GM23338 (cell line): ENCODE results near the gene SYT14. TPM values are rescaled to one million over a fixed set of nuclear protein-coding genes. Genes with fewer than 3 reads are reported as not detected.

Experiments used
- ATAC-seq: fragments of 200-7000 bp; cut with Tn5 transposase; 3 replicates; pipeline ENCODE4 v1.9.1; 2020
- DNase-seq: peaks from one replicate; pipeline ENCODE4 v3.0.0-alpha.2; 2015; ENCODE audit warnings: low spot score
- H2AFZ ChIP-seq: fragments of 200-600 bp; sonication (generic); 2 replicates; pipeline ENCODE4 v1.8.0; 2016; ENCODE audit warnings: antibody characterized with exemption, mild to moderate bottlenecking, moderate library complexity
- H3F3A ChIP-seq: fragments of 200-600 bp; sonication (generic); replicated peaks from 2 replicates; pipeline ENCODE4 v1.8.0; 2017; ENCODE audit warnings: antibody characterized with exemption, mixed run types, low read depth
- H3K27ac ChIP-seq: fragments of 200-600 bp; sonication (generic); 2 replicates; pipeline ENCODE4 v1.6.1; 2016; ENCODE audit warnings: low read depth
- H3K27me3 ChIP-seq: fragments of 200-600 bp; sonication (generic); 2 replicates; pipeline ENCODE4 v1.8.0; 2016; ENCODE audit warnings: mild to moderate bottlenecking, mixed run types, moderate library complexity; ENCODE audit not compliant: insufficient read depth
- H3K36me3 ChIP-seq: fragments of 200-600 bp; sonication (generic); 2 replicates; pipeline ENCODE4 v1.8.0; 2016; ENCODE audit warnings: mild to moderate bottlenecking; ENCODE audit not compliant: insufficient read depth
- H3K4me1 ChIP-seq: fragments of 200-600 bp; sonication (generic); 2 replicates; pipeline ENCODE4 v1.8.0; 2016; ENCODE audit warnings: mild to moderate bottlenecking, moderate library complexity; ENCODE audit not compliant: insufficient read depth
- H3K4me2 ChIP-seq: fragments of 200-600 bp; sonication (generic); 2 replicates; pipeline ENCODE4 v1.7.1; 2017; ENCODE audit warnings: mixed run types
- H3K4me3 ChIP-seq: fragments of 200-600 bp; sonication (generic); 2 replicates; pipeline ENCODE4 v1.6.1; 2016; ENCODE audit warnings: mixed run types
- H3K79me2 ChIP-seq: fragments of 200-600 bp; sonication (generic); replicated peaks from 2 replicates; pipeline ENCODE4 v1.8.0; 2017; ENCODE audit warnings: mild to moderate bottlenecking; ENCODE audit not compliant: insufficient read depth
- H3K9me2 ChIP-seq: fragments of 200-600 bp; sonication (generic); 2 replicates; pipeline ENCODE4 v1.8.0; 2017; ENCODE audit not compliant: insufficient read depth
- H4K20me1 ChIP-seq: fragments of 200-600 bp; sonication (generic); replicated peaks from 2 replicates; pipeline ENCODE4 v1.8.0; 2017; ENCODE audit warnings: mild to moderate bottlenecking; ENCODE audit not compliant: insufficient read depth
- H3K27ac Mint-ChIP-seq: 2 replicates; pipeline ENCODE4 v1.8.0; 2020; ENCODE audit warnings: inconsistent platforms, mild to moderate bottlenecking, moderate library complexity, mixed read lengths
- H3K27me3 Mint-ChIP-seq: 3 replicates; pipeline ENCODE4 v1.8.0; 2022; ENCODE audit warnings: low read depth, mild to moderate bottlenecking, moderate library complexity, mixed read lengths, inconsistent platforms; ENCODE audit not compliant: insufficient read depth, poor library complexity
- H3K36me3 Mint-ChIP-seq: 3 replicates; pipeline ENCODE4 v1.8.0; 2021; ENCODE audit warnings: low read depth, mild to moderate bottlenecking, inconsistent platforms, moderate library complexity, mixed read lengths
- H3K4me1 Mint-ChIP-seq: 3 replicates; pipeline ENCODE4 v1.8.0; 2020; ENCODE audit warnings: mild to moderate bottlenecking, inconsistent platforms, mixed read lengths
- H3K4me3 Mint-ChIP-seq: 3 replicates; pipeline ENCODE4 v1.8.0; 2021; ENCODE audit warnings: moderate library complexity, mild to moderate bottlenecking, inconsistent platforms, mixed read lengths
- H3K9me3 Mint-ChIP-seq: 3 replicates; pipeline ENCODE4 v1.8.0; 2020; ENCODE audit warnings: moderate library complexity, mild to moderate bottlenecking, inconsistent platforms, mixed read lengths
- EZH2 ChIP-seq: fragments of 200-600 bp; sonication (generic); IDR thresholded peaks from one replicate; pipeline ENCODE4 v1.8.0; 2017; ENCODE audit warnings: antibody characterized with exemption, mild to moderate bottlenecking, low read depth; ENCODE audit not compliant: unreplicated experiment
- JUNB ChIP-seq: IDR thresholded peaks from one replicate; pipeline ENCODE4 v1.6.1; 2016; ENCODE audit warnings: antibody characterized with exemption; ENCODE audit not compliant: unreplicated experiment
- NANOG ChIP-seq: IDR thresholded peaks from 2 replicates; pipeline ENCODE4 v1.6.1; 2016; ENCODE audit warnings: antibody characterized with exemption, borderline replicate concordance
- STAT1 ChIP-seq: IDR thresholded peaks from one replicate; pipeline ENCODE4 v1.6.1; 2016; ENCODE audit warnings: antibody characterized with exemption; ENCODE audit not compliant: unreplicated experiment
- polyA plus RNA-seq: library from polyadenylated mRNA; unstranded; fragments of >200 nt; fragmentation: Nextera tagmentation; extraction: Ambion mirVana; gene quantifications from 2 replicates; pipeline ENCODE4 v1.2.1, GENCODE V29; 2016
- total RNA-seq: library from RNA; depleted of rRNA; stranded (reverse); fragments of >200 nt; shearing (Covaris generic); gene quantifications from 2 replicates; pipeline ENCODE4 v1.2.3, GENCODE V29; 2014
- TF ChIP-seq, protein P1 (sequence below): fragments of 250-450 bp; sonication (Bioruptor Pico); IDR thresholded peaks from 2 replicates; pipeline ENCODE4 v1.5.0; 2020; ENCODE audit warnings: mild to moderate bottlenecking, moderate library complexity
- TF ChIP-seq, protein P2 (sequence below), 2 experiments: fragments of 200-600 bp in 1 of 2; sonication (generic) in 1 of 2; conservative IDR thresholded peaks; 2 replicates each; pipeline versions ENCODE4 v1.5.1 to v1.6.1; 2016 to 2017; ENCODE audit warnings: antibody characterized with exemption in 2 of 2, low read depth in 2 of 2, mild to moderate bottlenecking in 2 of 2, moderate library complexity in 1 of 2
- TF ChIP-seq, protein P3 (sequence below): IDR thresholded peaks from 2 replicates; pipeline ENCODE4 v1.6.1; 2016; ENCODE audit warnings: antibody characterized with exemption

The SYT14 gene
- total and polyA plus RNA-seq, 2 experiments from 2014 or later = 5.2 to 22.4 TPM

DNA sequence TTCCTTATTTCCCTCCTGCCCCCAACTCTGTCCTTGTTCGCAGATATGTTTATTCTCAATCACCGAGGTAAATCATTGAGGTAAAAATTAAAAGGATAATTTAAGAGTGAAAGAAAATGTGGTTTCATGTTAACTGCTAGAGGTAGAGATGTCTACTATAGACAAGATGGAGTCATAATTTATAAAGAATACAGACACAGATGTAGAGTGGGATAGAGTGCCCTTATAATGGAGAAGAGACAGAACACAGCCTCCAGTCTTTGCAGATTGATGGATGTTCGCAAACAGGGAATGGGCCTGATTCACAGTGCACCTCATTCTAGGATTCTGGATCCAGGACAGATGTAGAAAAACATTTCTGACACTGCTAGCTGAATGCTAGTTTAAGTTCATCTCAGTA, 155.4 kb downstream of the SYT14 start (continued):
- TF ChIP-seq, protein P1, sequence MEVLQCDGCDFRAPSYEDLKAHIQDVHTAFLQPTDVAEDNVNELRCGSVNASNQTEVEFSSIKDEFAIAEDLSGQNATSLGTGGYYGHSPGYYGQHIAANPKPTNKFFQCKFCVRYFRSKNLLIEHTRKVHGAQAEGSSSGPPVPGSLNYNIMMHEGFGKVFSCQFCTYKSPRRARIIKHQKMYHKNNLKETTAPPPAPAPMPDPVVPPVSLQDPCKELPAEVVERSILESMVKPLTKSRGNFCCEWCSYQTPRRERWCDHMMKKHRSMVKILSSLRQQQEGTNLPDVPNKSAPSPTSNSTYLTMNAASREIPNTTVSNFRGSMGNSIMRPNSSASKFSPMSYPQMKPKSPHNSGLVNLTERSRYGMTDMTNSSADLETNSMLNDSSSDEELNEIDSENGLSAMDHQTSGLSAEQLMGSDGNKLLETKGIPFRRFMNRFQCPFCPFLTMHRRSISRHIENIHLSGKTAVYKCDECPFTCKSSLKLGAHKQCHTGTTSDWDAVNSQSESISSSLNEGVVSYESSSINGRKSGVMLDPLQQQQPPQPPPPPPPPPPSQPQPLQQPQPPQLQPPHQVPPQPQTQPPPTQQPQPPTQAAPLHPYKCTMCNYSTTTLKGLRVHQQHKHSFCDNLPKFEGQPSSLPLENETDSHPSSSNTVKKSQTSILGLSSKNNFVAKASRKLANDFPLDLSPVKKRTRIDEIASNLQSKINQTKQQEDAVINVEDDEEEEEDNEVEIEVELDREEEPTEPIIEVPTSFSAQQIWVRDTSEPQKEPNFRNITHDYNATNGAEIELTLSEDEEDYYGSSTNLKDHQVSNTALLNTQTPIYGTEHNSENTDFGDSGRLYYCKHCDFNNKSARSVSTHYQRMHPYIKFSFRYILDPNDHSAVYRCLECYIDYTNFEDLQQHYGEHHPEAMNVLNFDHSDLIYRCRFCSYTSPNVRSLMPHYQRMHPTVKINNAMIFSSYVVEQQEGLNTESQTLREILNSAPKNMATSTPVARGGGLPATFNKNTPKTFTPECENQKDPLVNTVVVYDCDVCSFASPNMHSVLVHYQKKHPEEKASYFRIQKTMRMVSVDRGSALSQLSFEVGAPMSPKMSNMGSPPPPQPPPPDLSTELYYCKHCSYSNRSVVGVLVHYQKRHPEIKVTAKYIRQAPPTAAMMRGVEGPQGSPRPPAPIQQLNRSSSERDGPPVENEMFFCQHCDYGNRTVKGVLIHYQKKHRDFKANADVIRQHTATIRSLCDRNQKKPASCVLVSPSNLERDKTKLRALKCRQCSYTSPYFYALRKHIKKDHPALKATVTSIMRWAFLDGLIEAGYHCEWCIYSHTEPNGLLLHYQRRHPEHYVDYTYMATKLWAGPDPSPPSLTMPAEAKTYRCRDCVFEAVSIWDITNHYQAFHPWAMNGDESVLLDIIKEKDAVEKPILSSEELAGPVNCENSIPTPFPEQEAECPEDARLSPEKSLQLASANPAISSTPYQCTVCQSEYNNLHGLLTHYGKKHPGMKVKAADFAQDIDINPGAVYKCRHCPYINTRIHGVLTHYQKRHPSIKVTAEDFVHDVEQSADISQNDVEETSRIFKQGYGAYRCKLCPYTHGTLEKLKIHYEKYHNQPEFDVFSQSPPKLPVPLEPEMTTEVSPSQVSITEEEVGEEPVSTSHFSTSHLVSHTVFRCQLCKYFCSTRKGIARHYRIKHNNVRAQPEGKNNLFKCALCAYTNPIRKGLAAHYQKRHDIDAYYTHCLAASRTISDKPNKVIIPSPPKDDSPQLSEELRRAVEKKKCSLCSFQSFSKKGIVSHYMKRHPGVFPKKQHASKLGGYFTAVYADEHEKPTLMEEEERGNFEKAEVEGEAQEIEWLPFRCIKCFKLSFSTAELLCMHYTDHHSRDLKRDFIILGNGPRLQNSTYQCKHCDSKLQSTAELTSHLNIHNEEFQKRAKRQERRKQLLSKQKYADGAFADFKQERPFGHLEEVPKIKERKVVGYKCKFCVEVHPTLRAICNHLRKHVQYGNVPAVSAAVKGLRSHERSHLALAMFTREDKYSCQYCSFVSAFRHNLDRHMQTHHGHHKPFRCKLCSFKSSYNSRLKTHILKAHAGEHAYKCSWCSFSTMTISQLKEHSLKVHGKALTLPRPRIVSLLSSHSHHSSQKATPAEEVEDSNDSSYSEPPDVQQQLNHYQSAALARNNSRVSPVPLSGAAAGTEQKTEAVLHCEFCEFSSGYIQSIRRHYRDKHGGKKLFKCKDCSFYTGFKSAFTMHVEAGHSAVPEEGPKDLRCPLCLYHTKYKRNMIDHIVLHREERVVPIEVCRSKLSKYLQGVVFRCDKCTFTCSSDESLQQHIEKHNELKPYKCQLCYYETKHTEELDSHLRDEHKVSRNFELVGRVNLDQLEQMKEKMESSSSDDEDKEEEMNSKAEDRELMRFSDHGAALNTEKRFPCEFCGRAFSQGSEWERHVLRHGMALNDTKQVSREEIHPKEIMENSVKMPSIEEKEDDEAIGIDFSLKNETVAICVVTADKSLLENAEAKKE (CRISPR knock-in tag) = no peak
- TF ChIP-seq NANOG (no peak), EZH2 (no peak)

DNA sequence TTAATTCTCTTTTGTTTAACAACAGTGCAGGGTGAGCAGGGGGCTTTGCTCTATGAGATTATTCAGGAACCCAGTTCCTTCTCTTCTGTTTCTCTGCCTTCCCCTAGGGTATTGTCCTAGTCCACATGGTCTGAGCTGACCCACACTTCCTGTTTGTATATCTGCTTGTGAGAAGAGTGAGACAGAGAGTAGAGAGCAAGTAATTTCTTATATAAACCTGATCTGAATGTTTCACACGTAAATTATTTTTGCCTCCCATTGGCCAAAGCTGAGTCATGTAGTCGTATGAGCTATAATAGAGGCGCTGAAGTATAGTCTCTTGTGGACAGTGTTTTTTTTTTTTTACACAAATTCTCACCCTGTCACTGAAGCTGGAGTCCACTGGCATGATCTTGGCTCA, 160.3 kb downstream of the SYT14 start:
- Histone ChIP-seq H3F3A (no peaks in the 10 kb centered on the region), H2AFZ (no peak overlapping the region), H3K4me1 (no peaks in the 10 kb centered on the region), H3K4me3 (no peak overlapping the region), H3K9me2 (no peaks in the 10 kb centered on the region), H4K20me1 (no peaks in the 10 kb centered on the region), H3K36me3 (no peaks in the 10 kb centered on the region), H3K79me2 (no peaks in the 10 kb centered on the region), H3K4me2 (no peak overlapping the region), H3K27ac (no peak overlapping the region), H3K27me3 (no peaks in the 10 kb centered on the region)
- Mint-ChIP-seq H3K4me1 (no peaks in the 10 kb centered on the region), H3K27me3 (no peaks in the 10 kb centered on the region), H3K36me3 (peaks cover 9% of the 10 kb centered on the region; the same call in 1 of the 3 replicates), H3K4me3 (no peak overlapping the region), H3K9me3 (no peaks in the 10 kb centered on the region), H3K27ac (no peak overlapping the region)
- DNase-seq (no peak), ATAC-seq (no peak)
- TF ChIP-seq, protein P2, sequence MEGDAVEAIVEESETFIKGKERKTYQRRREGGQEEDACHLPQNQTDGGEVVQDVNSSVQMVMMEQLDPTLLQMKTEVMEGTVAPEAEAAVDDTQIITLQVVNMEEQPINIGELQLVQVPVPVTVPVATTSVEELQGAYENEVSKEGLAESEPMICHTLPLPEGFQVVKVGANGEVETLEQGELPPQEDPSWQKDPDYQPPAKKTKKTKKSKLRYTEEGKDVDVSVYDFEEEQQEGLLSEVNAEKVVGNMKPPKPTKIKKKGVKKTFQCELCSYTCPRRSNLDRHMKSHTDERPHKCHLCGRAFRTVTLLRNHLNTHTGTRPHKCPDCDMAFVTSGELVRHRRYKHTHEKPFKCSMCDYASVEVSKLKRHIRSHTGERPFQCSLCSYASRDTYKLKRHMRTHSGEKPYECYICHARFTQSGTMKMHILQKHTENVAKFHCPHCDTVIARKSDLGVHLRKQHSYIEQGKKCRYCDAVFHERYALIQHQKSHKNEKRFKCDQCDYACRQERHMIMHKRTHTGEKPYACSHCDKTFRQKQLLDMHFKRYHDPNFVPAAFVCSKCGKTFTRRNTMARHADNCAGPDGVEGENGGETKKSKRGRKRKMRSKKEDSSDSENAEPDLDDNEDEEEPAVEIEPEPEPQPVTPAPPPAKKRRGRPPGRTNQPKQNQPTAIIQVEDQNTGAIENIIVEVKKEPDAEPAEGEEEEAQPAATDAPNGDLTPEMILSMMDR (conservative IDR thresholded peaks at IDR 0.05; ENCODE audit: low read depth in 2 of 2) = no peak
- TF ChIP-seq JUNB (no peak), STAT1 (no peak), NANOG (no peak)
- TF ChIP-seq, protein P3, sequence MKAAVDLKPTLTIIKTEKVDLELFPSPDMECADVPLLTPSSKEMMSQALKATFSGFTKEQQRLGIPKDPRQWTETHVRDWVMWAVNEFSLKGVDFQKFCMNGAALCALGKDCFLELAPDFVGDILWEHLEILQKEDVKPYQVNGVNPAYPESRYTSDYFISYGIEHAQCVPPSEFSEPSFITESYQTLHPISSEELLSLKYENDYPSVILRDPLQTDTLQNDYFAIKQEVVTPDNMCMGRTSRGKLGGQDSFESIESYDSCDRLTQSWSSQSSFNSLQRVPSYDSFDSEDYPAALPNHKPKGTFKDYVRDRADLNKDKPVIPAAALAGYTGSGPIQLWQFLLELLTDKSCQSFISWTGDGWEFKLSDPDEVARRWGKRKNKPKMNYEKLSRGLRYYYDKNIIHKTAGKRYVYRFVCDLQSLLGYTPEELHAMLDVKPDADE = no peak
- TF ChIP-seq, protein P1 (CRISPR knock-in tag) = no peak
